H1 (cell line): Measurements from ENCODE around the gene ADGRV1. TPM values are rescaled to one million over a fixed set of nuclear protein-coding genes. Genes with fewer than 3 reads are reported as not detected.
A peak's percentile ranks its signal among the peaks of the same experiment; 100 is the strongest.

Experiments used
- ASH2L ChIP-seq: fragments of 200-600, 300-600 bp; sonication (generic); IDR thresholded peaks from one replicate; pipeline ENCODE4 v1.7.1; 2017; ENCODE audit warnings: low read length
- ATF3 ChIP-seq: IDR thresholded peaks from 2 replicates; pipeline ENCODE4 v1.6.1; 2011; ENCODE audit warnings: low read depth, mild to moderate bottlenecking, low read length; ENCODE audit not compliant: insufficient read depth
- BACH1 ChIP-seq: IDR thresholded peaks from 2 replicates; pipeline ENCODE4 v1.6.1; 2012; ENCODE audit warnings: low read length, improper control_type of control experiment
- CBX5 ChIP-seq: fragments of 300-800, 300-1000 bp; sonication (generic); IDR thresholded peaks from 2 replicates; pipeline ENCODE4 v1.7.1; 2016; ENCODE audit warnings: antibody characterized with exemption, low read length, low read depth
- CTCF ChIP-seq, 3 experiments: IDR thresholded peaks; 1 replicate in 2 of 3; 2 replicates in 1 of 3; pipeline versions ENCODE4 v1.5.1 to v1.6.1; 2011; ENCODE audit warnings: low read length in 3 of 3, mild to moderate bottlenecking in 3 of 3, inconsistent platforms in 2 of 3, low read depth in 1 of 3, moderate library complexity in 1 of 3; ENCODE audit not compliant: insufficient read depth in 1 of 3; ENCODE audit errors: control extremely low read depth in 1 of 3
- EGR1 ChIP-seq: IDR thresholded peaks from 2 replicates; pipeline ENCODE4 v1.6.1; 2011; ENCODE audit warnings: low read depth, low read length, borderline replicate concordance
- MAFK ChIP-seq: IDR thresholded peaks from 2 replicates; pipeline ENCODE4 v1.6.1; 2012; ENCODE audit warnings: low read depth, mild to moderate bottlenecking, improper control_type of control experiment, low read length
- NANOG ChIP-seq: IDR thresholded peaks from 2 replicates; pipeline ENCODE4 v1.6.1; 2011; ENCODE audit warnings: low read length, low read depth, mild to moderate bottlenecking, inconsistent platforms; ENCODE audit not compliant: insufficient read depth, poor library complexity, severe bottlenecking
- PHF8 ChIP-seq: fragments of 200-600 bp; sonication (generic); conservative IDR thresholded peaks from 2 replicates; pipeline ENCODE4 v1.7.1; 2012; ENCODE audit warnings: low read depth, mild to moderate bottlenecking, inconsistent platforms, low read length, moderate library complexity
- POLR2A ChIP-seq, 2 experiments: IDR thresholded peaks; 1 replicate in 1 of 2; 2 replicates in 1 of 2; pipeline ENCODE4 v1.6.1; 2011; ENCODE audit warnings: low read depth in 2 of 2, low read length in 2 of 2, mild to moderate bottlenecking in 2 of 2; ENCODE audit errors: control extremely low read depth in 1 of 2
- RBBP5 ChIP-seq: IDR thresholded peaks from 2 replicates; pipeline ENCODE4 v1.7.1; 2012; ENCODE audit warnings: low read depth, mild to moderate bottlenecking, inconsistent platforms, low read length, moderate library complexity, borderline replicate concordance
- RNF2 ChIP-seq: fragments of 200-900, 300-1000 bp; sonication (generic); IDR thresholded peaks from 2 replicates; pipeline ENCODE4 v1.7.1; 2016; ENCODE audit warnings: borderline replicate concordance, low read depth, mild to moderate bottlenecking, antibody characterized with exemption, low read length; ENCODE audit not compliant: poor library complexity, severe bottlenecking; ENCODE audit errors: missing control alignments
- RXRA ChIP-seq: IDR thresholded peaks from 2 replicates; pipeline ENCODE4 v1.6.1; 2011; ENCODE audit warnings: low read depth, mild to moderate bottlenecking, low read length, moderate library complexity; ENCODE audit not compliant: insufficient read depth
- SAP30 ChIP-seq: fragments of 300-600 bp; sonication (generic); IDR thresholded peaks from 2 replicates; pipeline ENCODE4 v1.7.1; 2012; ENCODE audit warnings: low read length, moderate library complexity, mild to moderate bottlenecking, inconsistent platforms; ENCODE audit not compliant: insufficient read depth, insufficient replicate concordance
- SIX5 ChIP-seq: IDR thresholded peaks from 2 replicates; pipeline ENCODE4 v1.6.1; 2011; ENCODE audit warnings: mild to moderate bottlenecking, low read depth, low read length
- SP2 ChIP-seq: IDR thresholded peaks from 2 replicates; pipeline ENCODE4 v1.6.1; 2012; ENCODE audit warnings: mild to moderate bottlenecking, low read length, inconsistent platforms
- SRF ChIP-seq: IDR thresholded peaks from 2 replicates; pipeline ENCODE4 v1.6.1; 2011; ENCODE audit warnings: mild to moderate bottlenecking, low read depth, low read length, moderate library complexity
- TAF1 ChIP-seq: IDR thresholded peaks from 2 replicates; pipeline ENCODE4 v1.6.1; 2011; ENCODE audit warnings: mild to moderate bottlenecking, low read depth, low read length
- TCF12 ChIP-seq: IDR thresholded peaks from 2 replicates; pipeline ENCODE4 v1.6.1; 2011; ENCODE audit warnings: low read depth, mild to moderate bottlenecking, low read length
- ZNF274 ChIP-seq: IDR thresholded peaks from 2 replicates; pipeline ENCODE4 v1.7.0; 2012; ENCODE audit warnings: low read length, borderline replicate concordance; ENCODE audit errors: extremely low read depth
- polyA plus RNA-seq, 7 experiments: library from polyadenylated mRNA; depleted of rRNA in 3 of 7; stranded (reverse) in 5 of 7; unstranded in 2 of 7; fragments of >200 nt in 5 of 7; fragments of 200-250 nt in 2 of 7; gene quantifications; 1 replicate in 5 of 7; 2 replicates in 1 of 7; 4 replicates in 1 of 7; pipeline versions ENCODE4 v1.2.1 to v1.2.3, GENCODE V29; 2011 to 2013; ENCODE audit warnings: missing spikeins in 2 of 7, mixed read lengths in 2 of 7
- total RNA-seq: library from RNA; stranded (reverse); fragmentation: NEBNext Ultra II Directional; extraction: Animal tissue kit (Norgen Biotek cat#: 25700); gene quantifications from 2 replicates; pipeline ENCODE4 v1.2.1, GENCODE V29; 2021
- TF ChIP-seq, protein P1 (sequence below): IDR thresholded peaks from 2 replicates; pipeline ENCODE4 v1.6.1; 2012; ENCODE audit warnings: inconsistent platforms

ADGRV1 gene
- total and polyA plus RNA-seq, 2 of the 8 experiments (the other 6 are each of a cell fraction or from before 2014, with no cell fraction given): 53.1 to 62.2 TPM

DNA sequence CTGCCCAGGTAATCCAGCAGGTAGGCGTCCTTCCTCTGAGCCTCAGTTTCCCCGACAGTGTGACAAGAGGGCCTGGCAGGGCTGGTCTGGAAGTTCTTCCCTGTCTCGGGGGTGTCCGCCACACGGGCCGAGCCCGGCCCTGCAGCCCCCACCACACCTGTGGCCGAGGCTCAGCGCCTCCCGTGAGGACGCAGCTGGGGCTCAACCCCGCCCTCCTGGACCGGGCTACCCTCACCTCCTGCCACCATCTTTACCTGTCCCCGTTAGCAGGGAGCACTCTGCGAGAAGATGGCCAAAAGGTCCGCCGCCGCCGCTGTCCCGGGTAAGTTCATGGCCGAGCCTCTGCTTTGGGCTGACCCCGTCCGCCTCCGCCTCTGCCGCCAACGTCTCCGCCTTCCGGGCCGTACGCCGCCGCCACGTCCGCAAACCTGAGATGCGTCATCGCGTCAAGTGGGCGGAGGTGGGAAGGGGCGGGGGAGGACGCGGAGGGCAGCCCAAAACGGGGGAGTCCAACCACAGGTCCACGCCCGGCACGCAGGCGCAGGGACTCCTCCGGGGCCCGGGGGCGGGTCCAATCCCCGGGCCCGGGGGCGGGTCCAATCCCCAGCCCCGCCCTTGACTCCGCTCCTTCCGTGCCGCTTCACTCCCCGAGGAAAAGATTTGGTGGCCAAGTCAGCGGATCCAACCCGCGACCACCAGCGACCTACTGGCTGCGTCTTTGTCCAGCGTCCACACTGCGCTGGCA, 29.2 kb upstream of the ADGRV1 start, which contains the start of gene LYSMD3 (continued):
- TF ChIP-seq SAP30: no peak
- TF ChIP-seq POLR2A (IDR thresholded peaks at IDR 0.05; ENCODE audit: control extremely low read depth in 1 of 2, low read depth in 2 of 2, low read length in 2 of 2): peak in 1 of 2 experiments; percentile 74; a peak in 2 of 3 replicates
- TF ChIP-seq RBBP5: peak; percentile 86; the same call in 1 of the 2 replicates
- TF ChIP-seq ASH2L: peak; percentile 97
- no peak for TF ChIP-seq CBX5
- TF ChIP-seq RNF2: no peak
- TF ChIP-seq TAF1: peak; percentile 82
- no peak for TF ChIP-seq RXRA
- TF ChIP-seq PHF8: peak; percentile 82
- TF ChIP-seq, protein P1, sequence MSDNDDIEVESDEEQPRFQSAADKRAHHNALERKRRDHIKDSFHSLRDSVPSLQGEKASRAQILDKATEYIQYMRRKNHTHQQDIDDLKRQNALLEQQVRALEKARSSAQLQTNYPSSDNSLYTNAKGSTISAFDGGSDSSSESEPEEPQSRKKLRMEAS: no peak; the same call in 1 of the 2 replicates
- TF ChIP-seq SRF: no peak
- no peak for TF ChIP-seq CTCF (IDR thresholded peaks at IDR 0.05; ENCODE audit: control extremely low read depth in 1 of 3, insufficient read depth in 1 of 3, low read depth in 1 of 3, low read length in 3 of 3)
- TF ChIP-seq SIX5: no peak
- no peak for TF ChIP-seq ZNF274
- TF ChIP-seq BACH1: peak; percentile 47; the same call in 1 of the 2 replicates
- TF ChIP-seq SP2: no peak
- TF ChIP-seq ATF3: 0 out of 2 replicates have a peak, but pooled peaks have one; percentile 25
- no peak for TF ChIP-seq NANOG
- TF ChIP-seq MAFK: no peak
- TF ChIP-seq TCF12: no peak
- peak; percentile 94 for TF ChIP-seq EGR1
